Smooth muscle cell (in vitro differentiated cells): ENCODE measurements around the gene UNC79. TPM values are rescaled to one million over a fixed set of nuclear protein-coding genes. Genes with fewer than 3 reads are reported as not detected.

Experiments
- DNase-seq: peaks from one replicate; lab custom pipeline; 2025; ENCODE audit not compliant: unreplicated experiment; lab: John Stamatoyannopoulos, UW
- H2AFZ ChIP-seq: fragments of 200-600 bp; sonication (generic); 2 replicates; pipeline ENCODE4 v1.6.0; 2016; ENCODE audit warnings: antibody characterized with exemption, low read depth, mild to moderate bottlenecking
- H3F3A ChIP-seq: fragments of 200-600 bp; sonication (generic); 2 replicates; pipeline ENCODE4 v1.6.0; 2017; ENCODE audit warnings: antibody characterized with exemption, low read depth
- H3K27ac ChIP-seq: fragments of 200-600 bp; sonication (generic); 2 replicates; pipeline ENCODE4 v1.5.1; 2016; ENCODE audit warnings: low read depth, mild to moderate bottlenecking
- H3K27me3 ChIP-seq: fragments of 200-600 bp; sonication (generic); 2 replicates; pipeline ENCODE4 v1.6.1; 2016; ENCODE audit warnings: low read depth, mild to moderate bottlenecking
- H3K36me3 ChIP-seq: fragments of 200-600 bp; sonication (generic); 2 replicates; pipeline ENCODE4 v1.5.1; 2016; ENCODE audit warnings: low read depth
- H3K4me1 ChIP-seq: fragments of 200-600 bp; sonication (generic); 2 replicates; pipeline ENCODE4 v1.5.1; 2016; ENCODE audit warnings: low read depth
- H3K4me2 ChIP-seq: fragments of 200-600 bp; sonication (generic); 2 replicates; pipeline ENCODE4 v1.6.0; 2016; ENCODE audit warnings: mild to moderate bottlenecking
- H3K4me3 ChIP-seq: fragments of 200-600 bp; sonication (generic); 2 replicates; pipeline ENCODE4 v1.5.1; 2016; ENCODE audit warnings: mild to moderate bottlenecking
- H3K79me2 ChIP-seq: fragments of 200-600 bp; sonication (generic); 2 replicates; pipeline ENCODE4 v1.6.0; 2016; ENCODE audit warnings: low read depth, mild to moderate bottlenecking
- H3K9ac ChIP-seq: fragments of 200-600 bp; sonication (generic); 2 replicates; pipeline ENCODE4 v1.6.0; 2016; ENCODE audit warnings: low read depth
- H3K9me3 ChIP-seq: fragments of 200-600 bp; sonication (generic); replicated peaks from 2 replicates; pipeline ENCODE4 v1.5.1; 2016; ENCODE audit warnings: low read depth
- H4K20me1 ChIP-seq: fragments of 200-600 bp; sonication (generic); 2 replicates; pipeline ENCODE4 v1.6.0; 2016; ENCODE audit warnings: low read depth
- CTCF ChIP-seq: fragments of 200-600 bp; sonication (generic); IDR thresholded peaks from 2 replicates; pipeline ENCODE4 v1.5.1; 2017; ENCODE audit warnings: borderline replicate concordance, mild to moderate bottlenecking, antibody characterized with exemption; ENCODE audit not compliant: insufficient read depth, poor library complexity, severe bottlenecking
- WGBS: methylation state at CpG from one replicate; pipeline ENCODE4 v1.1.7; 2016; ENCODE audit warnings: low lambda C conversion rate; 5-methylcytosine and 5-hydroxymethylcytosine counted together
- polyA plus RNA-seq: library from polyadenylated mRNA; unstranded; fragments of >200 nt; fragmentation: Nextera tagmentation; extraction: Ambion mirVana; gene quantifications from 2 replicates; pipeline ENCODE4 v1.2.1, GENCODE V29; 2016
- total RNA-seq: library from RNA; depleted of rRNA; stranded (reverse); fragments of >200 nt; gene quantifications from 2 replicates; pipeline ENCODE4 v1.2.3, GENCODE V29; 2014

The UNC79 gene
- total and polyA plus RNA-seq, 2 experiments from 2014 or later, result 0.06 to 0.36 TPM

- Histone ChIP-seq H3K9ac (no peak overlapping the region), H3K36me3 (no peaks in the 10 kb centered on the region), H2AFZ (no peak overlapping the region), H3K27me3 (no peaks in the 10 kb centered on the region), H3K79me2 (no peaks in the 10 kb centered on the region), H3K4me3 (no peak overlapping the region), H3K4me1 (peaks cover 33% of the 10 kb centered on the region), H3K27ac (no peak overlapping the region), H4K20me1 (no peaks in the 10 kb centered on the region), H3K9me3 (no peaks in the 10 kb centered on the region), H3K4me2 (no peak overlapping the region), H3F3A (no peaks in the 10 kb centered on the region)
- WGBS, result 77% methylated on average over 25 of the region's 25 CpGs
- DNase-seq, result no peak
- TF ChIP-seq CTCF, result no peak
Measured at GRCh38 chr14:93748208-93749075, 317.7 kb downstream of the UNC79 start.

DNA sequence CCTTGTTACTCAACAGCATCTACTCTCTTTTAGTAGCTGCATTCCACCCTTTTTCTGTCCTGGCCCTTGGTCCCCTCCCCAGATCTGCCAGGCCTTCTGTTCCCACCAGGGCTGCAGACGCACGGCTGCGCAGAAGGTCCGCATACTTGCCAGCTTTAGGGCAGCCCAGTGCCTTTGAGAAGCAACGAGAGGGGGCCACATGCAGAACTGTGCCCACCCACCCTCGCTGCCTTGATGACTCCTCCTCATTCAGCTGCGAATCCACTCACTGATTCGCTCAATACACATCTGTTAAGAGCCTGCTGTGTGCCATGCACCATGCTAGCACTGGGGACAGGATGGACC, 318.3 kb downstream of the UNC79 start:
- no peak for TF ChIP-seq CTCF
- 93% methylated on average over 8 of the region's 8 CpGs for WGBS
- H3K27me3 ChIP-seq, result no peaks in the 10 kb centered on the region
- H3K36me3 ChIP-seq, result no peaks in the 10 kb centered on the region
- no peak for DNase-seq
- no peak overlapping the region for H3K4me2 ChIP-seq
- no peak overlapping the region for H3K27ac ChIP-seq
- H3K4me3 ChIP-seq, result no peak overlapping the region
- no peaks in the 10 kb centered on the region for H4K20me1 ChIP-seq
- H3K79me2 ChIP-seq, result no peaks in the 10 kb centered on the region
- no peak overlapping the region for H2AFZ ChIP-seq
- no peak overlapping the region for H3K9ac ChIP-seq
- no peaks in the 10 kb centered on the region for H3F3A ChIP-seq
- H3K9me3 ChIP-seq, result no peaks in the 10 kb centered on the region
- H3K4me1 ChIP-seq, result peaks cover 33% of the 10 kb centered on the region

GRCh38 chr14:93751946-93752655, 321.4 kb downstream of the UNC79 start:
- TF ChIP-seq CTCF, result no peak
- no peak overlapping the region for H3K9ac ChIP-seq

More at GRCh38 chr14:93751946-93752655, 321.4 kb downstream of the UNC79 start:
- Histone ChIP-seq H3K27ac (no peak overlapping the region), H3F3A (no peaks in the 10 kb centered on the region), H2AFZ (no peak overlapping the region), H3K4me3 (no peak overlapping the region), H3K36me3 (no peaks in the 10 kb centered on the region), H4K20me1 (no peaks in the 10 kb centered on the region), H3K9me3 (no peaks in the 10 kb centered on the region), H3K4me2 (no peak overlapping the region), H3K79me2 (no peaks in the 10 kb centered on the region), H3K4me1 (peaks cover 14% of the 10 kb centered on the region), H3K27me3 (no peaks in the 10 kb centered on the region)
- DNase-seq, result no peak
- 86% methylated on average over 19 of the region's 19 CpGs for WGBS
